Measurements from ENCODE around the gene CARS1.

DNA sequence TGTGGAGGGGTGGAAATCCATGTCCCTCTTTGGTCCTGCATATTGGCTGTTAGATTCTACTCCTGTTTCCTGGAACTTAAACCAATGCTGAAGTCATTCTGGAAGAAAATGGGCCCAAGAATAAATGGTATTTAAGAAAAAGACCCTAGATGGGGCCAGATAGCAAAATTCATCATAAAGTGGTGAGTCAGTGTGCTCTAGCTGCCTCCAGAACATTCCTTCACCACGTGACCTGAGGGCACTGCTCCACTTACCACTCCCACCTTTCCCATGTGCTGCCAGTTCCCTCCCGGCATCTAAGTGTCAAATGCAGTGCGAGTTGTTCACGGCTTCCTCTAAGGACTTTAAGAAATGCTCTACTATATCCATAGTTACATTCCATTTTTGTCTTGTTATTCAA lies 34.2 kb downstream of the CARS1 start:
- TF ChIP-seq, protein P1, sequence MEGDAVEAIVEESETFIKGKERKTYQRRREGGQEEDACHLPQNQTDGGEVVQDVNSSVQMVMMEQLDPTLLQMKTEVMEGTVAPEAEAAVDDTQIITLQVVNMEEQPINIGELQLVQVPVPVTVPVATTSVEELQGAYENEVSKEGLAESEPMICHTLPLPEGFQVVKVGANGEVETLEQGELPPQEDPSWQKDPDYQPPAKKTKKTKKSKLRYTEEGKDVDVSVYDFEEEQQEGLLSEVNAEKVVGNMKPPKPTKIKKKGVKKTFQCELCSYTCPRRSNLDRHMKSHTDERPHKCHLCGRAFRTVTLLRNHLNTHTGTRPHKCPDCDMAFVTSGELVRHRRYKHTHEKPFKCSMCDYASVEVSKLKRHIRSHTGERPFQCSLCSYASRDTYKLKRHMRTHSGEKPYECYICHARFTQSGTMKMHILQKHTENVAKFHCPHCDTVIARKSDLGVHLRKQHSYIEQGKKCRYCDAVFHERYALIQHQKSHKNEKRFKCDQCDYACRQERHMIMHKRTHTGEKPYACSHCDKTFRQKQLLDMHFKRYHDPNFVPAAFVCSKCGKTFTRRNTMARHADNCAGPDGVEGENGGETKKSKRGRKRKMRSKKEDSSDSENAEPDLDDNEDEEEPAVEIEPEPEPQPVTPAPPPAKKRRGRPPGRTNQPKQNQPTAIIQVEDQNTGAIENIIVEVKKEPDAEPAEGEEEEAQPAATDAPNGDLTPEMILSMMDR (conservative IDR thresholded peaks at IDR 0.05 in 1 of 2, IDR thresholded peaks at IDR 0.05 in 1 of 2; ENCODE audit: extremely low read depth in 1 of 2, insufficient read depth in 1 of 2, low read depth in 1 of 2, low read length in 2 of 2), result no peak
- no peak for TF ChIP-seq EZH2 (IDR thresholded peaks at IDR 0.05; ENCODE audit: borderline replicate concordance, low read length)
